H7 (cell line): ENCODE data around the gene LPAR1. TPM values are rescaled to one million over a fixed set of nuclear protein-coding genes. Genes with fewer than 3 reads are reported as not detected.

Experiments
- DNase-seq: peaks from one replicate; pipeline ENCODE4 v3.0.0; 2012
- H3K27me3 ChIP-seq: 2 replicates; pipeline ENCODE4 v1.6.0; 2011; ENCODE audit warnings: mild to moderate bottlenecking, low read length; ENCODE audit not compliant: control insufficient read depth, insufficient read depth
- H3K36me3 ChIP-seq: replicated peaks from 2 replicates; pipeline ENCODE4 v1.5.1; 2011; ENCODE audit warnings: low read length; ENCODE audit not compliant: control insufficient read depth, insufficient read depth
- H3K4me3 ChIP-seq: 2 replicates; pipeline ENCODE4 v1.5.1; 2011; ENCODE audit warnings: low read depth, mild to moderate bottlenecking, control low read depth, low read length, moderate library complexity; ENCODE audit not compliant: insufficient read depth
- total RNA-seq: library from RNA; depleted of rRNA; stranded (reverse); fragments of >200 nt; shearing (Covaris generic); gene quantifications from 2 replicates; pipeline ENCODE4 v1.2.3, GENCODE V29; 2014

The LPAR1 gene
- total RNA-seq, 1 experiment from 2014 or later = 7.1 TPM

- DNase-seq = no peak
- H3K4me3 ChIP-seq = no peak overlapping the region
Measured at GRCh38 chr9:110916403-110916802, 121.9 kb downstream of the LPAR1 start.

GRCh38 chr9:110912419-110913291, 125.6 kb downstream of the LPAR1 start:
- Histone ChIP-seq H3K4me3 (no peak overlapping the region), H3K36me3 (no peaks in the 10 kb centered on the region), H3K27me3 (no peaks in the 10 kb centered on the region)
- DNase-seq = no peak

More at GRCh38 chr9:110916403-110916802, 121.9 kb downstream of the LPAR1 start:
- Histone ChIP-seq H3K36me3 (no peaks in the 10 kb centered on the region), H3K27me3 (no peaks in the 10 kb centered on the region)

GRCh38 chr9:110911659-110912418, 126.4 kb downstream of the LPAR1 start:
- no peak for DNase-seq
- no peaks in the 10 kb centered on the region for H3K36me3 ChIP-seq

GRCh38 chr9:110908894-110909293, 129.4 kb downstream of the LPAR1 start:
- H3K36me3 ChIP-seq = no peaks in the 10 kb centered on the region
- no peak for DNase-seq
- no peak overlapping the region for H3K4me3 ChIP-seq
- no peaks in the 10 kb centered on the region for H3K27me3 ChIP-seq

More at GRCh38 chr9:110911659-110912418, 126.4 kb downstream of the LPAR1 start:
- Histone ChIP-seq H3K27me3 (no peaks in the 10 kb centered on the region), H3K4me3 (no peak overlapping the region)

GRCh38 chr9:110900917-110901316, 137.4 kb downstream of the LPAR1 start:
- Histone ChIP-seq H3K4me3 (no peak overlapping the region), H3K27me3 (no peaks in the 10 kb centered on the region), H3K36me3 (no peaks in the 10 kb centered on the region)
- no peak for DNase-seq

GRCh38 chr9:110900456-110900855, 137.8 kb downstream of the LPAR1 start:
- no peak overlapping the region for H3K4me3 ChIP-seq
- no peaks in the 10 kb centered on the region for H3K27me3 ChIP-seq
- H3K36me3 ChIP-seq = no peaks in the 10 kb centered on the region
- no peak for DNase-seq

- Histone ChIP-seq H3K36me3 (no peaks in the 10 kb centered on the region), H3K4me3 (no peak overlapping the region), H3K27me3 (no peaks in the 10 kb centered on the region)
- DNase-seq = no peak
Measured at GRCh38 chr9:110898866-110899265, 139.4 kb downstream of the LPAR1 start.

GRCh38 chr9:110898358-110898757, 139.9 kb downstream of the LPAR1 start:
- H3K4me3 ChIP-seq = no peak overlapping the region
- no peak for DNase-seq
- H3K27me3 ChIP-seq = no peaks in the 10 kb centered on the region
- no peaks in the 10 kb centered on the region for H3K36me3 ChIP-seq

- H3K4me3 ChIP-seq = no peak overlapping the region
- H3K27me3 ChIP-seq = no peaks in the 10 kb centered on the region
- no peaks in the 10 kb centered on the region for H3K36me3 ChIP-seq
- no peak for DNase-seq
Measured at GRCh38 chr9:110897943-110898342, 140.3 kb downstream of the LPAR1 start.

GRCh38 chr9:110895147-110895905, 142.9 kb downstream of the LPAR1 start:
- Histone ChIP-seq H3K4me3 (no peak overlapping the region), H3K27me3 (no peaks in the 10 kb centered on the region)
- DNase-seq = no peak

GRCh38 chr9:110894731-110895130, 143.5 kb downstream of the LPAR1 start:
- Histone ChIP-seq H3K4me3 (no peak overlapping the region), H3K36me3 (no peaks in the 10 kb centered on the region), H3K27me3 (no peaks in the 10 kb centered on the region)
- no peak for DNase-seq

More at GRCh38 chr9:110895147-110895905, 142.9 kb downstream of the LPAR1 start:
- H3K36me3 ChIP-seq = no peaks in the 10 kb centered on the region

- no peak overlapping the region for H3K4me3 ChIP-seq
- H3K36me3 ChIP-seq = no peaks in the 10 kb centered on the region
- no peaks in the 10 kb centered on the region for H3K27me3 ChIP-seq
- DNase-seq = no peak
Measured at GRCh38 chr9:110892689-110893088, 145.6 kb downstream of the LPAR1 start.

GRCh38 chr9:110891760-110892159, 146.5 kb downstream of the LPAR1 start:
- no peak overlapping the region for H3K4me3 ChIP-seq
- no peak for DNase-seq
- H3K36me3 ChIP-seq = no peaks in the 10 kb centered on the region
- no peaks in the 10 kb centered on the region for H3K27me3 ChIP-seq

- H3K36me3 ChIP-seq = no peaks in the 10 kb centered on the region
- no peaks in the 10 kb centered on the region for H3K27me3 ChIP-seq
- H3K4me3 ChIP-seq = no peak overlapping the region
- DNase-seq = no peak
Measured at GRCh38 chr9:110890416-110890815, 147.9 kb downstream of the LPAR1 start.
